ENCODE measurements around the gene FAM111A. TPM values are rescaled to one million over a fixed set of nuclear protein-coding genes. Genes with fewer than 3 reads are reported as not detected.

Gene FAM111A
- total RNA-seq, 1 experiment from 2014 or later: 20.1 TPM

DNA sequence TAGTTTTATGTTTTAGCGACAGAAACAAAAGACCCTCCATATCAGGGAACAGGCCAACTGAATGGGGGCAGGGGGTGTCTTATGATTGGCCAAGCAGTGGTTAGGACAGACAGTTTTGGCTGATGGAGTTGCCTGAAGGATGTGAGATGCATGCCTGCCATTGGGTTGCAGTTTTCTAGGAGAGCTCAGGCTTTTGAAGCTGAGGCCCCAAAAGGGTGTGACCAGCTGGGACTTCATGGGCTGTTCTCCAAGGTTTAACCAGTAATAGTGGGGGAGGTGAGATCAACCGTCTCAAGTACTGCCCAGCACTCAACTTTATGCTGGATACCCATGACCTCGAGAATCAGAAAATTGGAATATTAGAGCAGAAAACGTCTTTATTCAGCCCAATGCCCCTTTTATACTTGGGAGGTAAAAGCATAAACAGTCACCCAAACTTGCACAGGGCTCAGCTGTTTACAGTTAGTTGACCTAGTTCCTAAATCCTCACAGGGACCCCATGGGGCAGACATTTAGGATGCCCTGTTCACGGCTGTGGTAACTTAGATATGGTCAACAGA is 42.8 kb downstream of the FAM111A start:
- no peaks in the 10 kb centered on the region for H3K9me3 ChIP-seq (ENCODE audit: control insufficient read depth, low read depth, low read length)

More for the DNA sequence above, 42.8 kb downstream of the FAM111A start:
- Histone ChIP-seq H3K4ac (ENCODE audit: low read depth, low read length) (no peak overlapping the region), H3K56ac (ENCODE audit: insufficient read length, low read depth, low read length) (no peak overlapping the region), H2BK12ac (ENCODE audit: insufficient read length, low read depth, low read length) (no peak overlapping the region), H2BK120ac (ENCODE audit: low read depth, low read length, poor library complexity, severe bottlenecking) (no peak overlapping the region), H3T11ph (ENCODE audit: low read length) (no peak overlapping the region), H3K23me2 (ENCODE audit: insufficient read length, low read depth, low read length, poor library complexity, severe bottlenecking) (no peaks in the 10 kb centered on the region), H2BK5ac (ENCODE audit: insufficient read length, low read length) (no peak overlapping the region), H3K4me2 (ENCODE audit: insufficient read depth, insufficient read length, low read length) (no peak overlapping the region), H4K8ac (replicated peaks; ENCODE audit: insufficient read length, low read depth, low read length) (no peak overlapping the region), H3K18ac (ENCODE audit: insufficient read length, low read depth, low read length) (no peak overlapping the region), H3K27ac (ENCODE audit: insufficient read length, low read depth, low read length) (no peak overlapping the region), H2BK15ac (ENCODE audit: low read depth, low read length) (no peak overlapping the region), H3K9ac (ENCODE audit: extremely low read depth, insufficient read length, low read length) (no peak overlapping the region), H3K23ac (ENCODE audit: insufficient read length, low read depth, low read length) (no peak overlapping the region), H2BK20ac (ENCODE audit: low read depth, low read length, poor library complexity, severe bottlenecking) (no peak overlapping the region), H2AFZ (ENCODE audit: low read length) (no peak overlapping the region), H4K5ac (ENCODE audit: insufficient read length, low read depth, low read length) (no peak overlapping the region), H4K91ac (ENCODE audit: insufficient read length, low read depth, low read length) (no peak overlapping the region), H4K20me1 (ENCODE audit: control insufficient read depth, insufficient read depth, insufficient read length) (no peaks in the 10 kb centered on the region), H3K79me2 (ENCODE audit: insufficient read depth, low read length) (no peaks in the 10 kb centered on the region), H3K27me3 (ENCODE audit: insufficient read depth, low read length) (no peaks in the 10 kb centered on the region), H3K79me1 (ENCODE audit: insufficient read depth, low read depth, low read length, poor library complexity, severe bottlenecking) (peaks cover 6% of the 10 kb centered on the region), H3K4me1 (ENCODE audit: insufficient read depth, low read length) (no peaks in the 10 kb centered on the region; the same call in 1 of the 2 replicates), H3K14ac (ENCODE audit: insufficient read depth, low read length) (no peak overlapping the region), H2AK5ac (ENCODE audit: insufficient read length, low read length) (no peak overlapping the region)
- Mint-ChIP-seq H3K27me3 (ENCODE audit: low read depth) (no peaks in the 10 kb centered on the region; the same call in 1 of the 2 replicates), H3K4me1 (peaks cover 18 to 27% of the 10 kb centered on the region in 2 experiments), H3K27ac (peak overlapping the region in 1 of 3 experiments; percentile 79; a peak in 1 of 7 replicates), H3K36me3 (ENCODE audit: insufficient read depth in 1 of 3, low read depth in 3 of 3) (peaks cover 2 to 31% (median 20%) of the 10 kb centered on the region in 3 experiments; a peak in 5 of 7 replicates), H3K9me3 (no peaks in the 10 kb centered on the region), H3K4me3 (no peak overlapping the region)
- no CpG with 5 or more reads among the region's 5 CpGs for WGBS (ENCODE audit: extremely low coverage, insufficient read length, low lambda C conversion rate)
- DNase-seq: no peak
- TF ChIP-seq CTCF (conservative IDR thresholded peaks at IDR 0.05): no peak
